ENCODE measurements around the gene ACVR2A.

ACVR2A gene

DNA sequence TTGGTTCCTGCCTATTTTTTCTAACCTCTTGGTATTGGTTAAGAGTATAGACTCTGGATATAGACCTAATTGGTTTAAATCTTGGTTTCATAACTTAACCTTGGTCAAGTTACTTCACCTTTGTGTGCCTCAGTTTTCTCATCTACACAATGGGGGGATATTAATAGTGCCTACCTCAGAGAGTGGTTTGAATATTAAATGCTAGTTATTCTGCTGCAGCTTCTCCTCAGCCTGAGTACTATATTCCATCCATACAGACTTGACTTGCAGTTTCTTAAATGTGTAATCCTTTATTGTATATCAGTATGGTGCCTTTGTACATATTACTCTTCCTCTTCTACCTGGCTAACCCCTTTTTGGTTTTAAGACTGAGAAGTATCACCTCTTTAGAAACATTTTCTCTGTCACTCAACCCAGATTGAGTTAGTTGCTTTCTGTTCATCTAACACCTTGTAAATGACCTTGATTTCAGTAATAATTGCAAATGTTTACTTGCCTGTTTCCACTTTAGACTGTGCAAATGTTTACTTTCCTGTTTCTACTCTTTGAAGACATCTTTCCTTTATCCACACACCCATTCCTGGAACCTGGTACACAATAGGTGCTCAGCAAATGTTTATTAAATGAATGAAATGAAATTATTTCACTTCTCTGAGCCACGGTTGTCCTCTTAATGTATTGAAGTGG lies 6.6 kb downstream of the ACVR2A start:
- Histone ChIP-seq H3K27ac (no peak overlapping the region), H3K27me3 (ENCODE audit: control insufficient read depth, insufficient read depth, low read length) (no peaks in the 10 kb centered on the region), H3K4me3 (ENCODE audit: low read depth, low read length) (no peak overlapping the region), H3K9ac (no peak overlapping the region), H3K36me3 (ENCODE audit: control insufficient read depth, insufficient read depth, low read length) (no peaks in the 10 kb centered on the region), H2AFZ (no peak overlapping the region), H3K4me1 (peaks cover 10% of the 10 kb centered on the region), H3K4me2 (ENCODE audit: low read length) (no peak overlapping the region), H3K79me2 (peaks cover 49% of the 10 kb centered on the region), H3K9me3 (ENCODE audit: control insufficient read depth, low read length) (no peaks in the 10 kb centered on the region)
- TF ChIP-seq, protein P1, sequence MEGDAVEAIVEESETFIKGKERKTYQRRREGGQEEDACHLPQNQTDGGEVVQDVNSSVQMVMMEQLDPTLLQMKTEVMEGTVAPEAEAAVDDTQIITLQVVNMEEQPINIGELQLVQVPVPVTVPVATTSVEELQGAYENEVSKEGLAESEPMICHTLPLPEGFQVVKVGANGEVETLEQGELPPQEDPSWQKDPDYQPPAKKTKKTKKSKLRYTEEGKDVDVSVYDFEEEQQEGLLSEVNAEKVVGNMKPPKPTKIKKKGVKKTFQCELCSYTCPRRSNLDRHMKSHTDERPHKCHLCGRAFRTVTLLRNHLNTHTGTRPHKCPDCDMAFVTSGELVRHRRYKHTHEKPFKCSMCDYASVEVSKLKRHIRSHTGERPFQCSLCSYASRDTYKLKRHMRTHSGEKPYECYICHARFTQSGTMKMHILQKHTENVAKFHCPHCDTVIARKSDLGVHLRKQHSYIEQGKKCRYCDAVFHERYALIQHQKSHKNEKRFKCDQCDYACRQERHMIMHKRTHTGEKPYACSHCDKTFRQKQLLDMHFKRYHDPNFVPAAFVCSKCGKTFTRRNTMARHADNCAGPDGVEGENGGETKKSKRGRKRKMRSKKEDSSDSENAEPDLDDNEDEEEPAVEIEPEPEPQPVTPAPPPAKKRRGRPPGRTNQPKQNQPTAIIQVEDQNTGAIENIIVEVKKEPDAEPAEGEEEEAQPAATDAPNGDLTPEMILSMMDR (IDR thresholded peaks at IDR 0.05): no peak

DNA sequence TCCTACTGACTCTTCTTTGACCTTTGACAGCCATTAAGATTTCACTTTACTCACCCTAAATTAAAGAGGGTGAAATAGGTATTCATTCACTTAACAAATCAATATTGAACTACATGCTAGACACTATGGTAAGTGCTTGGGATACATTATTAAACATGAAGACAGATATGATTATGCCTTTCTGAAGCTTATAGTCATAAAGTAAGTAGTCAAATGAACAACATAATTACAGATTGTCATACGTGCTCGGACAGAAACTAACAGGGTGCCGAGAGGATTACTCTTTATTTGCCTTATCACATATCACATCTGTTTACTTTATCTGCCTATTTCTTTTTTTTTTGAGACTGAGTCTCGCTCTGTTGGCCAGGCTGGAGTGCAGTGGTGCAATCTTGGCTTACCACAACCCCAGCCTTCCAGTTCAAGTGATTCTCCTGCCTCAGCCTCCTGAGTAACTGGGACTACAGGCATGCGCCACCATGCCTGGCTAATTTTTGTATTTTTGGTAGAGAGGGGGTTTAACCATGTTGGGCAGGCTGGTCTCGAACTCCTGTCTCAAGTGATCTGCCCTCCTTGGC lies 9.8 kb downstream of the ACVR2A start:
- TF ChIP-seq, protein P1 (IDR thresholded peaks at IDR 0.05): no peak
- H3K9ac ChIP-seq: no peak overlapping the region
- H3K4me3 ChIP-seq (ENCODE audit: low read depth, low read length): no peak overlapping the region

DNA sequence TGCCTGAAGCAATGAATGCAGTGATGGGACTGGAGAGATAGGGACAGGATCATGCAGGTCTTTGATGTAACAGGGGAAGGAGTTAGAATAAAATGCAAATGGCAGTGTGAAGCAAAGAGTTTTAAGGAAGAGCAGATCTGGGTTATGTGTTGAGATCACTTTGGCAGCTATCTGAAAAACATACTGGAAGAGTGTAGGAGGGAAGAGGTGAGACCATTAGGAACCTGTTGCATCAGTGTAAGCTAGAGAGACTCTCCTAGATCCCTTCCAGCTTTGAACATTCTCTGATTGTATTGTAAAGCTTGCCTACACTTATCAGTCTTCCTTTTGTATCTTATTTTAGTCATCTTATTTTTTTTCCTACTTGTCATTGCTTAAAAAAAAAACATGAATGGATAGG lies 10.5 kb downstream of the ACVR2A start:
- no peak overlapping the region for H3K27ac ChIP-seq
- H3K9me3 ChIP-seq (ENCODE audit: control insufficient read depth, low read length): no peaks in the 10 kb centered on the region
- H3K4me1 ChIP-seq: peaks cover 14% of the 10 kb centered on the region
- no peak overlapping the region for H2AFZ ChIP-seq
- H3K36me3 ChIP-seq (ENCODE audit: control insufficient read depth, insufficient read depth, low read length): no peaks in the 10 kb centered on the region
- H3K9ac ChIP-seq: no peak overlapping the region
- TF ChIP-seq, protein P1 (IDR thresholded peaks at IDR 0.05): no peak
- H3K4me2 ChIP-seq (ENCODE audit: low read length): no peak overlapping the region
- no peak overlapping the region for H3K4me3 ChIP-seq (ENCODE audit: low read depth, low read length)
- no peaks in the 10 kb centered on the region for H3K27me3 ChIP-seq (ENCODE audit: control insufficient read depth, insufficient read depth, low read length)
- H3K79me2 ChIP-seq: peaks cover 46% of the 10 kb centered on the region

More for the DNA sequence above, 9.8 kb downstream of the ACVR2A start:
- Histone ChIP-seq H2AFZ (no peak overlapping the region), H3K36me3 (ENCODE audit: control insufficient read depth, insufficient read depth, low read length) (no peaks in the 10 kb centered on the region), H3K4me2 (ENCODE audit: low read length) (no peak overlapping the region), H3K27ac (no peak overlapping the region), H3K4me1 (peaks cover 8% of the 10 kb centered on the region), H3K27me3 (ENCODE audit: control insufficient read depth, insufficient read depth, low read length) (no peaks in the 10 kb centered on the region), H3K79me2 (peaks cover 48% of the 10 kb centered on the region), H3K9me3 (ENCODE audit: control insufficient read depth, low read length) (no peaks in the 10 kb centered on the region)

DNA sequence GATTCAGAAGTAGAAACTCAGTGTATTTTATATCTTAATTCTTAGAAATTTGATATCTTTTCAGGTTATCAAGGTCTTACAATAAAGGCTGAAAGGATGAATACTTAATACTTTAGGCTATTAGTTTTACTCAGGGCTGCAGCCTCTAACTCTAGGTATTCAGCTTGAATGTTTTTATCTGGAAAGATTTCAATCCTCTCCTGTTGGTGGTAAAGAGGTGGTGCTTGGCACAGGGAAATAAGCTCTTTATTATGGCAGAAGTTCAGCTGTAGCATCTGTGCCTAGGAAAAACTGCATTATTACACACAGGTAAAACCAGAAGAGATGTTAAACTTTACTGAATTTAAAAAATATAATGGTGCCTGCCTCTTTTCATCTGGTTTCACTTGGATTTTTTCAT lies 11.1 kb downstream of the ACVR2A start:
- no peaks in the 10 kb centered on the region for H3K27me3 ChIP-seq (ENCODE audit: control insufficient read depth, insufficient read depth, low read length)
- no peak overlapping the region for H3K4me3 ChIP-seq (ENCODE audit: low read depth, low read length)
- no peaks in the 10 kb centered on the region for H3K9me3 ChIP-seq (ENCODE audit: control insufficient read depth, low read length)
- H3K4me1 ChIP-seq: peaks cover 12% of the 10 kb centered on the region
- H3K79me2 ChIP-seq: peaks cover 43% of the 10 kb centered on the region
- no peak overlapping the region for H3K4me2 ChIP-seq (ENCODE audit: low read length)
- H3K9ac ChIP-seq: no peak overlapping the region
- no peak overlapping the region for H3K27ac ChIP-seq
- no peaks in the 10 kb centered on the region for H3K36me3 ChIP-seq (ENCODE audit: control insufficient read depth, insufficient read depth, low read length)
- TF ChIP-seq, protein P1 (IDR thresholded peaks at IDR 0.05): no peak
- no peak overlapping the region for H2AFZ ChIP-seq

DNA sequence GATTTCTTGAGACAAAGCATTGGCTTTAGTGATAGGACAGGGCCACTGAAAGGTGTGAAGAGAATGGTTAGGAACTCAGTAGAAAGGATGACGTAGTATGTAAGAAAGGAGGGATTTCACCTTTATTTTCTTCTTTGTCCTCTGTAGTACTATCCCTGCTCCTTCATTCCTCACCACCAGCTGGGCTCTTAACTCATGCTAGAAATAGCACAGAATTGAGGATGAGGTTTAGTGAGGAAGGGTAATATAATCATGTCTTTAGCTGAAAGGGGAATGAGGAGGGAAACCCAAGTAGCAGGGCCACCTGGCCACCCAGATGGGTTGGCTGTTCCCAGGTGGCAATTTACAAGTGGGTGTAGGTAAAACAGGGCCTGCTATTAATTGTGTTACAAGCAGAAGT lies 15.2 kb downstream of the ACVR2A start:
- no peak overlapping the region for H3K4me3 ChIP-seq (ENCODE audit: low read depth, low read length)
- no peak overlapping the region for H3K27ac ChIP-seq
- peaks cover 49% of the 10 kb centered on the region for H3K79me2 ChIP-seq
- TF ChIP-seq, protein P1 (IDR thresholded peaks at IDR 0.05): no peak
- H3K9ac ChIP-seq: no peak overlapping the region
- H3K9me3 ChIP-seq (ENCODE audit: control insufficient read depth, low read length): no peaks in the 10 kb centered on the region
- peaks cover 12% of the 10 kb centered on the region for H3K4me1 ChIP-seq
- no peak overlapping the region for H2AFZ ChIP-seq
- no peak overlapping the region for H3K4me2 ChIP-seq (ENCODE audit: low read length)
- H3K36me3 ChIP-seq (ENCODE audit: control insufficient read depth, insufficient read depth, low read length): no peaks in the 10 kb centered on the region
- H3K27me3 ChIP-seq (ENCODE audit: control insufficient read depth, insufficient read depth, low read length): no peaks in the 10 kb centered on the region

All from parathyroid adenoma (tissue), 2 donors.